DND-41 (cell line): ENCODE data around the gene FGF14.

Source experiments
- ATAC-seq: fragments of 200-7000 bp; cut with Tn5 transposase; 3 replicates; pipeline ENCODE4 v1.9.1; 2021; ENCODE audit warnings: low read depth; ENCODE audit not compliant: insufficient read depth
- DNase-seq: peaks from one replicate; pipeline ENCODE4 v3.0.0-alpha.2; 2020
- H2AFZ ChIP-seq: 2 replicates; pipeline ENCODE4 v1.6.0; 2012; ENCODE audit warnings: low read depth, low read length
- H3K27ac ChIP-seq: 2 replicates; pipeline ENCODE4 v1.5.1; 2012; ENCODE audit warnings: low read length, inconsistent platforms
- H3K27me3 ChIP-seq: fragments of 200-600 bp; sonication (generic); 2 replicates; pipeline ENCODE4 v1.6.0; 2012; ENCODE audit warnings: low read length, mild to moderate bottlenecking, inconsistent platforms; ENCODE audit not compliant: insufficient read depth, poor library complexity
- H3K36me3 ChIP-seq: 2 replicates; pipeline ENCODE4 v1.5.1; 2012; ENCODE audit warnings: low read length, inconsistent platforms; ENCODE audit not compliant: insufficient read depth
- H3K4me1 ChIP-seq: 2 replicates; pipeline ENCODE4 v1.5.1; 2012; ENCODE audit warnings: mild to moderate bottlenecking, low read length; ENCODE audit not compliant: insufficient read depth
- H3K4me2 ChIP-seq: 2 replicates; pipeline ENCODE4 v1.6.0; 2012; ENCODE audit warnings: mild to moderate bottlenecking, moderate library complexity, low read length, inconsistent platforms; ENCODE audit not compliant: insufficient read depth
- H3K4me3 ChIP-seq, 2 experiments: fragments of 200-600 bp in 1 of 2; shearing (Covaris generic) in 1 of 2; 2 replicates each; pipeline ENCODE4 v1.5.1; 2012 to 2016; ENCODE audit warnings: inconsistent platforms in 2 of 2, low read length in 2 of 2, mild to moderate bottlenecking in 2 of 2, low read depth in 1 of 2, moderate library complexity in 1 of 2
- H3K79me2 ChIP-seq: 2 replicates; pipeline ENCODE4 v1.6.0; 2012; ENCODE audit warnings: low read length, inconsistent platforms; ENCODE audit not compliant: insufficient read depth
- H3K9ac ChIP-seq: 2 replicates; pipeline ENCODE4 v1.6.0; 2012; ENCODE audit warnings: low read depth, mild to moderate bottlenecking, inconsistent platforms, low read length, moderate library complexity
- H3K9me3 ChIP-seq: 2 replicates; pipeline ENCODE4 v1.5.1; 2012; ENCODE audit warnings: low read length, moderate library complexity, mild to moderate bottlenecking, inconsistent platforms; ENCODE audit not compliant: insufficient read depth, severe bottlenecking
- H4K20me1 ChIP-seq: 2 replicates; pipeline ENCODE4 v1.6.0; 2012; ENCODE audit warnings: low read length; ENCODE audit not compliant: insufficient read depth
- CTCF ChIP-seq: IDR thresholded peaks from 2 replicates; pipeline ENCODE4 v1.5.1; 2012; ENCODE audit warnings: borderline replicate concordance, low read length, moderate library complexity, mild to moderate bottlenecking; ENCODE audit not compliant: poor library complexity, severe bottlenecking; ENCODE audit errors: extremely low read depth
- EZH2 ChIP-seq: IDR thresholded peaks from 3 replicates; pipeline ENCODE4 v1.6.1; 2012; ENCODE audit warnings: borderline replicate concordance, low read depth, mild to moderate bottlenecking, moderate library complexity, low read length, inconsistent platforms; ENCODE audit not compliant: severe bottlenecking

FGF14 gene

GRCh38 chr13:101757446-101758039 lies 644.3 kb downstream of the FGF14 start:
- Histone ChIP-seq H3K4me1 (no peaks in the 10 kb centered on the region), H2AFZ (no peak overlapping the region), H3K36me3 (no peaks in the 10 kb centered on the region), H3K4me2 (no peak overlapping the region), H3K27me3 (no peaks in the 10 kb centered on the region), H3K79me2 (no peaks in the 10 kb centered on the region), H3K27ac (no peak overlapping the region), H3K9ac (no peak overlapping the region), H3K9me3 (no peaks in the 10 kb centered on the region), H3K4me3 (no peak overlapping the region), H4K20me1 (no peaks in the 10 kb centered on the region)
- ATAC-seq (peak; percentile 96), DNase-seq (no peak)
- TF ChIP-seq EZH2: no peak
- peak; percentile 71 for TF ChIP-seq CTCF

- H3K9me3 ChIP-seq: no peaks in the 10 kb centered on the region
- TF ChIP-seq EZH2 (no peak), CTCF (no peak)
- ATAC-seq: no peak
- H4K20me1 ChIP-seq: no peaks in the 10 kb centered on the region
- H3K4me2 ChIP-seq: no peak overlapping the region
- DNase-seq: no peak
- H3K4me1 ChIP-seq: no peaks in the 10 kb centered on the region
- no peak overlapping the region for H3K27ac ChIP-seq
- no peak overlapping the region for H3K9ac ChIP-seq
- no peaks in the 10 kb centered on the region for H3K27me3 ChIP-seq
- no peak overlapping the region for H2AFZ ChIP-seq
- H3K4me3 ChIP-seq: no peak overlapping the region
- no peaks in the 10 kb centered on the region for H3K36me3 ChIP-seq
- no peaks in the 10 kb centered on the region for H3K79me2 ChIP-seq
These were observed 646.5 kb downstream of the FGF14 start for GRCh38 chr13:101755228-101755887.

- no peak for ATAC-seq
- no peak overlapping the region for H3K27ac ChIP-seq
These were observed 649.4 kb downstream of the FGF14 start for GRCh38 chr13:101752432-101752831.

GRCh38 chr13:101751488-101751887 lies 650.4 kb downstream of the FGF14 start:
- Histone ChIP-seq H4K20me1 (no peaks in the 10 kb centered on the region), H3K27ac (no peak overlapping the region), H3K36me3 (no peaks in the 10 kb centered on the region), H3K4me2 (no peak overlapping the region), H3K79me2 (no peaks in the 10 kb centered on the region), H3K9me3 (no peaks in the 10 kb centered on the region), H3K4me1 (no peaks in the 10 kb centered on the region), H3K4me3 (no peak overlapping the region), H3K27me3 (no peaks in the 10 kb centered on the region), H3K9ac (no peak overlapping the region), H2AFZ (no peak overlapping the region)
- no peak for TF ChIP-seq EZH2
- TF ChIP-seq CTCF: no peak
- ATAC-seq: peak; percentile 53; the same call in 1 of the 3 replicates
- DNase-seq: no peak

More at GRCh38 chr13:101752432-101752831, 649.4 kb downstream of the FGF14 start:
- H3K9me3 ChIP-seq: no peaks in the 10 kb centered on the region
- no peak overlapping the region for H3K9ac ChIP-seq
- no peak for DNase-seq
- H3K4me2 ChIP-seq: no peak overlapping the region
- TF ChIP-seq EZH2: no peak
- H2AFZ ChIP-seq: no peak overlapping the region
- no peaks in the 10 kb centered on the region for H4K20me1 ChIP-seq
- no peaks in the 10 kb centered on the region for H3K79me2 ChIP-seq
- no peaks in the 10 kb centered on the region for H3K36me3 ChIP-seq
- H3K4me1 ChIP-seq: no peaks in the 10 kb centered on the region
- no peak overlapping the region for H3K4me3 ChIP-seq
- H3K27me3 ChIP-seq: no peaks in the 10 kb centered on the region
